ENCODE data around the gene TEAD4.

TEAD4 gene

GRCh38 chr12:3003357-3003992 lies 44.3 kb downstream of the TEAD4 start:
- no peak for DNase-seq

GRCh38 chr12:3004655-3005565 lies 45.7 kb downstream of the TEAD4 start:
- DNase-seq = no peak

- no peak for DNase-seq
Observed at GRCh38 chr12:3005736-3006135, 46.5 kb downstream of the TEAD4 start.

GRCh38 chr12:3009780-3010179 lies 50.6 kb downstream of the TEAD4 start:
- DNase-seq = no peak

- no peak for DNase-seq
Observed at GRCh38 chr12:3010214-3010930, 51.2 kb downstream of the TEAD4 start.

- no peak for DNase-seq
Observed at GRCh38 chr12:3012786-3013185, 53.6 kb downstream of the TEAD4 start.

DNA sequence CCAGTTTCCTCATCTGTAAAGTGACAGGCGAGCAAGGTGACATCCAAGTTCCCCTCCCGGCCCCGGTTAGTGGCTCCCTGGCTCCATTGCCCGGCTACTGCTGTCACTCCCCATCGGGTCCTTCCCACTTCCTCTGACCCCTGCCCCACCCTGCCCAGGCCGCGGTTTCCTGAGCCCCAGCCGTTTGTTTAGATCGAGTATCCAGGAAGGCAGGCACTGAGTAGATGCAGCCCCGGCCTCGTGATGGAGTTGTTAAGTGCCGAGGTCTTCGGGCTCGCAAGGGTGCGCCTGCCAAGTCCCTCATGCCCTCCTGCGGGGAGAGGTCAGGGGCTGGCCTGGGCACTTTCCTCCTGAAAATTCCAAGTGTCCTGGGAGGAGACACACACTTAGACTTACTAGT lies 55.4 kb downstream of the TEAD4 start:
- DNase-seq = no peak

DNA sequence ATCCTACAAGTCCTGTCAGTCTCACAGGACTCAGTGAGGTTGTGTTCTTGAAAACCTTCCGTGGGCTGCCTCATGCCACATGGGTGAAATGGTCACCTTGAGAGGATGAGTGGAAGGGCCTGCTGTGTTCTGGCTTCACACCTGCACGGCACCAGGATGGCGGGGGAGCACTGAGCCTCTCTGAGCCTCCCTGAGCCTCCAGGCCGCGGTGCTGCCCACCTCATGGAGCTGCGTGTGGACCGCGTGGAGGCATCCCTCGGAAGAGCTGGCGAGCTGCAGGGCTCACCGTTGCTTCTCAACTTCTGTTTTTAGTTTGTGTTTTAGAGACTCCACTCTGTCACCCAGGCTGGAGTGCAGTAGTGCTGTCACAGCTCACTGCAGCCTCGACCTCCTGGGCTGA lies 56.2 kb downstream of the TEAD4 start:
- DNase-seq = no peak

DNA sequence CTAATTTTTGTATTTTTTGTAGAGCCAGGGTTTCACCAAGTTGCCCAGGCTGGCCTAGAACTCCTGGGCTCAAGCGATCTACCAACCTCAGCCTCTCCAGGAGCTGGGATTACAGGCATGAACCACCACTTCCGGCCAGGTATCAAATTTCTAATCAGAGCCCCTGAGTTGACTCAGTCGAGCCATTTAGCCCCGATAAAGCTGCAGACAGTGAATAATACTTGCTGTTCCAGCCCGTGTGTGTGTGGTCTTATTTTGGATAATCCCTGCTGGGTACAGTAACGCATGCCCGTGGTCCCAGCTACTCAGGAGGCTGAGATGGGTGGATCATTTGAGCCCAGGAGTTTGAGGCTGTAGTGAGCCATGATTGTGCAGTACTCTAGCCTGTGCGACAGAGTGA lies 57.0 kb downstream of the TEAD4 start:
- no peak for DNase-seq

DNA sequence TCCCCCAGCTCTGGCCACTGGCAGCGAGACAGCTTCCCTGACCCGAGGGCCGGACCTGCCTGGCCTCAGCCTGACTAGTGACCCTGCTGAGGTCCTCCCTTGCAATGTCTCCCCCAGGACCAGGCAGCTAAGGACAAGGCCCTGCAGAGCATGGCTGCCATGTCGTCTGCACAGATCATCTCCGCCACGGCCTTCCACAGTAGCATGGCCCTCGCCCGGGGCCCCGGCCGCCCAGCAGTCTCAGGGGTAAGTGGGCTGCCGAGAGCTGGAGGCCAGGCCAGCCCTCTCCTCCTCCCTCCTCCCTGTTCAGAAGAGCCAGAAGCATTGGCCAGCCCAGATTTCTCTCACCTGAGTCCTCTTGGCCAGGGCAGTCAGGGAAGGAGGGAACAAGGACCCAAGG lies 58.1 kb downstream of the TEAD4 start:
- no peak for DNase-seq

- no peak for DNase-seq
Observed at GRCh38 chr12:3018284-3019004, 59.2 kb downstream of the TEAD4 start.

DNA sequence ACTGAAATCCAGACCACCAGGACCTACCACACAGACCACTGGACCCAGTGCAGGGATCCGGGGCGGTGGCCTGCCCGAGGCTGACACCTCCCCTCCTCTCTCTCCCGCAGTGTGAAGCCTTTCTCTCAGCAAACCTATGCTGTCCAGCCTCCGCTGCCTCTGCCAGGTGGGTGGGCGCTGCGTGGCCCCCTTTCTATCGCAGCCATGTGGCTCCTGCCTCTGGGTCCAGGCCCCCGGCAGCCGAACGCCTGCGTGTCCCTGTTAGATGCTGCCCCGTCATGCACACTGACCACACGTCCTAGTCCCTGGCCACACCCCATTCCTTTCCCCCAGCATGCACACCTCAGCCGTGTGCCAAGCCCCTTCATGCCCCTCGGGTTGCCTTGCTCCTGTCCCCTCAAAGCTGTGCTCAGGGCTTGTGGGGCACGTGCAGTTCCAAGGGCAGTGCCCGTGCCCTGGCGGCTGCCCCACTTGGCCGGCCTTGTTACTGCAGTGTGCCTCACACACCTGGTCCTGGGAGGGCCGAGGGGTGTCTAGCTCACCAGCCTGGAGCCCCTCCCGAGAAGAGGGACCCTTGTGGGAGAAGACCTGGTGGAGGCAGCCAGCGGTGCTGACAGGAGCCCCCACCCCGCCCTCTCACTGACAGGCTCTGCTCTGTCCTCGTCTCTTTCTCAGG lies 59.9 kb downstream of the TEAD4 start:
- DNase-seq = no peak

DNA sequence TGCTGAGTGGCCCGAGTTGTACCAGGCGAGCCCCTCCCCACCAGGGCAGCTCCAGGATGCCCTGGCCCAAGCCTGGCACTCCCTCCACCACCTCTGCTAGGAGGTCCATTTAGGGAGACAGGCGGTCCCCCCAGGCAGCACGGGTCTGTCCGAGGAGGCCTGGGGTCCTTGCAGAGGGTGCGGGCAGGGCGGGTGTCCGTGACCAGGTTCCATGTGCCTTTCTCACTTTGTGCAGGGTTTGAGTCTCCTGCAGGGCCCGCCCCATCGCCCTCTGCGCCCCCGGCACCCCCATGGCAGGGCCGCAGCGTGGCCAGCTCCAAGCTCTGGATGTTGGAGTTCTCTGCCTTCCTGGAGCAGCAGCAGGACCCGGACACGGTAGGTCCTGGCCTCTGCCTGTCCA lies 61.2 kb downstream of the TEAD4 start:
- DNase-seq = no peak

GRCh38 chr12:3020850-3021435 lies 61.7 kb downstream of the TEAD4 start:
- DNase-seq = no peak

DNA sequence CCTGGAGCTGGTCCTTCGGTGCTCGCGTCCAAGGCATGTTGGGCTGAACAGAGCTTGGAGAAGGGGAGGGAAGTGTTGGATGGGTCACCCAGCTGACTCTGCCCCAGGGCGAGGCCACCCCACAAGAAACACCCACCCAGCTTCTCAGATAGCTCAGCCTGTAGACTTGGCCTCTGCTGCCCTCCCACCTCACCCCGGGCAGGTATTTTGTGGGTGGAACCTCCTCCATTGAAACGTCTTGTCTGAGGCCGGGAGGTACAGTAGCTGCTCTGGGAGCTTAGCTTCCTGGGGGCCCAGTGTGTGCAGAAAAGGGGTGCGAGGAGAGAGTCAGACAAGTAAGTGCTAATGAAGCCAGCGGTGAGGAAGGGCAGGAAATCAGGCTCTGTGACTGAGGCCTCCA lies 63.2 kb downstream of the TEAD4 start:
- no peak for DNase-seq

DNA sequence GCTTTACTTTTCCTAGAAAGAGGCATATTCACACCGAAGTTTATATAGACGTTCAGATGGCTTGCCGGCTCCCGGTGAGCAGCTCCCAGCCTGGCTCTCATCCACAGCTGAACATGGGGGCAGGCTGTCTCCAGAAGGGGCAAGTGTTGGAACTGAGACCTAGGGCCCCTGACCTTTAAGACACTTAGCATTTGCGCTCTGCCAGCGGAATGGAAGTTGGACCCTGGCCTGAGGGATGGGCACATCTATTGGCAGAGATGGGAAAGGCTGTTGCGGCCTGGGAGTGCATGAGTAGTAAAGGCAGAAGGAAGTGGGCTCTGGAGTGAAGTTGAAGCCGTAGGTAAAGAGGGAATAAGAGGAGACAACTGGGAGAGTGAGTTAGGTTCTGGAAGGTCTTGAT lies 63.8 kb downstream of the TEAD4 start:
- DNase-seq = no peak

DNA sequence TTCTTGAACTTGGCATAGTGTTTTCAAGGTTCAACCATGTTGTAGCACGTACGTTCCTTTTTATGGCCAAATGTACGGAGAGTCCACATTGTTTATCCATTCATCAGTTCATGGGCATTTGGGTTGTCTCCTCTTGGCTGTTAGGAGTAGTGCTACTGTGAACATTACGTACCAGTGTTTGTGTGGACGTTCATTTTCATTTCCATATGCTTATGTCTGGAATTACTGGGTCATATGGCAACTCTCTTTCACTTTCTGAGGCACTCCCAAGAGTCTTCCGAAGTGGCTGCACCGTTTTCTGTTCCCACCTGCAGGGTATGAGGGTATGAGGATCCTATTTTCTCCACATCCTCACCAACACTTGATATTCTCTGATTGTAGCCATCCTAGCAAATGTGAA lies 68.9 kb downstream of the TEAD4 start:
- no peak for DNase-seq

- no peak for DNase-seq
Observed at GRCh38 chr12:3030821-3031429, 71.7 kb downstream of the TEAD4 start.

- DNase-seq = no peak
Observed at GRCh38 chr12:3032161-3032560, 73.0 kb downstream of the TEAD4 start.

GRCh38 chr12:3032770-3033538 lies 73.8 kb downstream of the TEAD4 start:
- no peak for DNase-seq

- DNase-seq = no peak
Observed at GRCh38 chr12:3033539-3033867, 74.3 kb downstream of the TEAD4 start.
